GM23248 (cell line): ENCODE results near the gene EFHD1.

Experiments
- EZH2 ChIP-seq: fragments of 200-600 bp; sonication (generic); IDR thresholded peaks from 2 replicates; pipeline ENCODE4 v1.6.1; 2018; ENCODE audit warnings: antibody characterized with exemption, mild to moderate bottlenecking; ENCODE audit not compliant: insufficient read depth, poor library complexity, severe bottlenecking
- EZH2phosphoT487 ChIP-seq: fragments of 200-600 bp; sonication (generic); IDR thresholded peaks from 2 replicates; pipeline ENCODE4 v1.6.1; 2018; ENCODE audit warnings: antibody characterized with exemption, moderate library complexity, mild to moderate bottlenecking, low read depth; ENCODE audit not compliant: insufficient read depth

DNA sequence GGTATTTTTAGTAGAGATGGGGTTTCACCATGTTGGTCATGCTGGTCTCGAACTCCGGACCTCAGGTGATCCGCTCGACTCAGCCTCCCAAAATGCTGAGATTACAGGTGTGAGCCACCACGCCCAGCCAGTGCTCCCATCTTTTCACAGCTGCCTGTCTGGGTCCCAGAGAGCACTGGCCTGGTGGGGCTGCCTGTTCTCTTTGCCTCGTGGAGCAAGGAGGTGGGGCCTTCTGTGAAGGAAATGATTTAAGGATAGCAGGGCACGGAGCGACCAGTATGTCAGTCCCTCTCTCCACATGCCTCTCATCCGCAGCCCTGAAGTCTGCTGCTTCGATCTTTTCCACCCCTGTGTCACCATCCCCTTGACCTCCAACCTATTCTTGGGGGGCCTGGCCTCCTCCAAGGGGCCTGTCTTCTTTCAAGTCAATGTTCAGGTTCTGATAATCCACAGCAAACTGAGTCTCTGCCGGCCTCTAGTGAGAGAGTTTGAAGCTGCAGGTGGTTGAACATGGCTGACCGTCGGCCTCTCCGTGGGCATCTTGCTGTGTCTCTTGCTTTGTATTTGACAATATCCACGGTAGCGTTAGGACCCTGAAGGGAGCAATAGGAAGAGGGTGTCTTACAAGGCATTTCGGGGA, 35.5 kb downstream of the EFHD1 start:
- TF ChIP-seq EZH2 (no peak), EZH2phosphoT487 (no peak)
